ENCODE results near the gene LNPK. TPM values are rescaled to one million over a fixed set of nuclear protein-coding genes. Genes with fewer than 3 reads are reported as not detected.
"Not testable (repeated sequence)": the region's sequence is repeated elsewhere in the genome, so short reads cannot be mapped to it uniquely, and the experiment has no call there.

The LNPK gene
- total and polyA plus RNA-seq, 2 experiments from 2014 or later = 5.4 to 8.1 TPM

DNA sequence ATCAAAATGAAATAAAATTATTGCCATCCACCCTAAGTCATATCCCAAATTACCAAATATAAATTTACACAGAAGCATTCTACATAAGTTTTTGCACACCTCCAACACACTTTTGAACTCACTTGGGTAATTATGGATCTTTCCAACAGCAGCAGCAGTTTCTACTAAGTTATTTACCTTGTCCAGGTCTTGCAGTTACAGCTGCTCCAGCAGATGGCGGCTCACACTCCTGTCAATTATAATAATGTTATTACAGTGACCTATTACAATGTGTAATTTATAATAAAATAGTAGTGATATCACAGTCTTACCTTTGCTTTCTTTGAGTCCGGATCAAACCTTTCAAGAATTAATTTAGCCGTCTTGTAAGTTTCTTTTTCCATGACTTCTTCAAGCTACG lies 37.9 kb downstream of the LNPK start:
- H3K79me2 ChIP-seq (replicated peaks; ENCODE audit: insufficient read depth) = no peaks in the 10 kb centered on the region
- no peaks in the 10 kb centered on the region for H3K9me2 ChIP-seq (ENCODE audit: insufficient read depth)
- no peaks in the 10 kb centered on the region for H3K36me3 ChIP-seq (ENCODE audit: insufficient read depth)
- H3K9me3 Mint-ChIP-seq = peaks cover 10% of the 10 kb centered on the region; the same call in 2 of the 3 replicates
- H3K27me3 Mint-ChIP-seq (ENCODE audit: insufficient read depth, low read depth, poor library complexity) = peaks cover 2% of the 10 kb centered on the region
- no peak overlapping the region for H2AFZ ChIP-seq
- H3F3A ChIP-seq (replicated peaks; ENCODE audit: low read depth) = no peaks in the 10 kb centered on the region
- TF ChIP-seq, protein P1, sequence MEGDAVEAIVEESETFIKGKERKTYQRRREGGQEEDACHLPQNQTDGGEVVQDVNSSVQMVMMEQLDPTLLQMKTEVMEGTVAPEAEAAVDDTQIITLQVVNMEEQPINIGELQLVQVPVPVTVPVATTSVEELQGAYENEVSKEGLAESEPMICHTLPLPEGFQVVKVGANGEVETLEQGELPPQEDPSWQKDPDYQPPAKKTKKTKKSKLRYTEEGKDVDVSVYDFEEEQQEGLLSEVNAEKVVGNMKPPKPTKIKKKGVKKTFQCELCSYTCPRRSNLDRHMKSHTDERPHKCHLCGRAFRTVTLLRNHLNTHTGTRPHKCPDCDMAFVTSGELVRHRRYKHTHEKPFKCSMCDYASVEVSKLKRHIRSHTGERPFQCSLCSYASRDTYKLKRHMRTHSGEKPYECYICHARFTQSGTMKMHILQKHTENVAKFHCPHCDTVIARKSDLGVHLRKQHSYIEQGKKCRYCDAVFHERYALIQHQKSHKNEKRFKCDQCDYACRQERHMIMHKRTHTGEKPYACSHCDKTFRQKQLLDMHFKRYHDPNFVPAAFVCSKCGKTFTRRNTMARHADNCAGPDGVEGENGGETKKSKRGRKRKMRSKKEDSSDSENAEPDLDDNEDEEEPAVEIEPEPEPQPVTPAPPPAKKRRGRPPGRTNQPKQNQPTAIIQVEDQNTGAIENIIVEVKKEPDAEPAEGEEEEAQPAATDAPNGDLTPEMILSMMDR (conservative IDR thresholded peaks at IDR 0.05; ENCODE audit: low read depth in 2 of 2) = peak; percentile 44 to 47
- TF ChIP-seq JUNB (IDR thresholded peaks at IDR 0.05; ENCODE audit: unreplicated experiment) = no peak
- TF ChIP-seq, protein P2, sequence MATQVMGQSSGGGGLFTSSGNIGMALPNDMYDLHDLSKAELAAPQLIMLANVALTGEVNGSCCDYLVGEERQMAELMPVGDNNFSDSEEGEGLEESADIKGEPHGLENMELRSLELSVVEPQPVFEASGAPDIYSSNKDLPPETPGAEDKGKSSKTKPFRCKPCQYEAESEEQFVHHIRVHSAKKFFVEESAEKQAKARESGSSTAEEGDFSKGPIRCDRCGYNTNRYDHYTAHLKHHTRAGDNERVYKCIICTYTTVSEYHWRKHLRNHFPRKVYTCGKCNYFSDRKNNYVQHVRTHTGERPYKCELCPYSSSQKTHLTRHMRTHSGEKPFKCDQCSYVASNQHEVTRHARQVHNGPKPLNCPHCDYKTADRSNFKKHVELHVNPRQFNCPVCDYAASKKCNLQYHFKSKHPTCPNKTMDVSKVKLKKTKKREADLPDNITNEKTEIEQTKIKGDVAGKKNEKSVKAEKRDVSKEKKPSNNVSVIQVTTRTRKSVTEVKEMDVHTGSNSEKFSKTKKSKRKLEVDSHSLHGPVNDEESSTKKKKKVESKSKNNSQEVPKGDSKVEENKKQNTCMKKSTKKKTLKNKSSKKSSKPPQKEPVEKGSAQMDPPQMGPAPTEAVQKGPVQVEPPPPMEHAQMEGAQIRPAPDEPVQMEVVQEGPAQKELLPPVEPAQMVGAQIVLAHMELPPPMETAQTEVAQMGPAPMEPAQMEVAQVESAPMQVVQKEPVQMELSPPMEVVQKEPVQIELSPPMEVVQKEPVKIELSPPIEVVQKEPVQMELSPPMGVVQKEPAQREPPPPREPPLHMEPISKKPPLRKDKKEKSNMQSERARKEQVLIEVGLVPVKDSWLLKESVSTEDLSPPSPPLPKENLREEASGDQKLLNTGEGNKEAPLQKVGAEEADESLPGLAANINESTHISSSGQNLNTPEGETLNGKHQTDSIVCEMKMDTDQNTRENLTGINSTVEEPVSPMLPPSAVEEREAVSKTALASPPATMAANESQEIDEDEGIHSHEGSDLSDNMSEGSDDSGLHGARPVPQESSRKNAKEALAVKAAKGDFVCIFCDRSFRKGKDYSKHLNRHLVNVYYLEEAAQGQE (IDR thresholded peaks at IDR 0.05; ENCODE audit: unreplicated experiment) = no peak
- H3K4me3 Mint-ChIP-seq = no peak overlapping the region
- H3K36me3 Mint-ChIP-seq (ENCODE audit: low read depth) = peaks cover 24% of the 10 kb centered on the region; the same call in 2 of the 3 replicates
- no peak overlapping the region for H3K4me2 ChIP-seq
- H3K27me3 ChIP-seq (ENCODE audit: insufficient read depth) = no peaks in the 10 kb centered on the region
- 0 out of 2 replicates have a peak, but pooled peaks cover 3% of the 10 kb centered on the region for H4K20me1 ChIP-seq (replicated peaks; ENCODE audit: insufficient read depth)
- no peak for DNase-seq (ENCODE audit: low spot score)
- H3K4me1 ChIP-seq (ENCODE audit: insufficient read depth) = no peaks in the 10 kb centered on the region
- H3K27ac ChIP-seq (ENCODE audit: low read depth) = no peak overlapping the region
- H3K27ac Mint-ChIP-seq = no peak overlapping the region
- no peaks in the 10 kb centered on the region for H3K4me1 Mint-ChIP-seq
- no peak for ATAC-seq
- H3K4me3 ChIP-seq = no peak overlapping the region

DNA sequence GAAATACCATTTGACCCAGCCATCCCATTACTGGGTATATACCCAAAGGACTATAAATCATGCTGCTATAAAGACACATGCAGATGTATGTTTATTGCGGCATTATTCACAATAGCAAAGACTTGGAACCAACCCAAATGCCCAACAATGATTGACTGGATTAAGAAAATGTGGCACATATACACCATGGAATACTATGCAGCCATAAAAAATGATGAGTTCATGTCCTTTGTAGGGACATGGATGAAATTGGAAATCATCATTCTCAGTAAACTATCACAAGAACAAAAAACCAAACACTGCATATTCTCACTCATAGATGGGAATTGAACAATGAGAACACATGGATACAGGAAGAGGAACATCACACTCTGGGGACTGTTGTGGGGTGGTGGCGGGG lies 38.9 kb downstream of the LNPK start:
- not testable (repeated sequence) for H3K4me3 ChIP-seq; H3K27me3 Mint-ChIP-seq (ENCODE audit: insufficient read depth, low read depth, poor library complexity); H2AFZ ChIP-seq; DNase-seq (ENCODE audit: low spot score); H3K4me1 ChIP-seq (ENCODE audit: insufficient read depth); H3F3A ChIP-seq (replicated peaks; ENCODE audit: low read depth); H3K27ac Mint-ChIP-seq; H3K36me3 ChIP-seq (ENCODE audit: insufficient read depth); H3K4me3 Mint-ChIP-seq; H3K9me2 ChIP-seq (ENCODE audit: insufficient read depth); H3K4me2 ChIP-seq; H3K79me2 ChIP-seq (replicated peaks; ENCODE audit: insufficient read depth); H3K4me1 Mint-ChIP-seq; ATAC-seq; H4K20me1 ChIP-seq (replicated peaks; ENCODE audit: insufficient read depth); H3K27ac ChIP-seq (ENCODE audit: low read depth); H3K27me3 ChIP-seq (ENCODE audit: insufficient read depth)
- Mint-ChIP-seq H3K9me3 (peaks cover 12% of the 10 kb centered on the region; the same call in 2 of the 3 replicates), H3K36me3 (ENCODE audit: low read depth) (peaks cover 34% of the 10 kb centered on the region; the same call in 2 of the 3 replicates)

DNA sequence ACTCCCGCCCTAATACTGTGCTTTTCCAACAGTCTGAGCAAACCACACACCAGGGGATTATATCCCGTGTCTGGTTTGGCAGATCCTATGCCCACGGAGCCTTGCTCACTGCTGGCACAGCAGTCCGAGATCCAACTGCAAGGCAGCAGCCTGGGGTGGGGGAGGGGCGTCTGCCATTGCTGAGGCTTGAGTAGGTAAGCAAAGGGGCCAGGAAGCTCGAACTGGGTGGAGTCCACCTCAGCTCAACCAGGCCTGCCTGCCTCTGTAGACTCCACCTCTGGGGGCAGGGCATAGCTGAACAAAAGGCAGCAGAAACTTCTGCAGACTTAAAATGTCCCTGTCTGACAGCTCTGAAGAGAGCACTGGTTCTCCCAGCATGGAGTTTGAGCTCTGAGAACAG lies 44.2 kb downstream of the LNPK start:
- DNase-seq (ENCODE audit: low spot score) (peak; percentile 21), ATAC-seq (no peak)
- no peak overlapping the region for H3K4me3 Mint-ChIP-seq
- H3K9me2 ChIP-seq (ENCODE audit: insufficient read depth) = no peaks in the 10 kb centered on the region
- no peak overlapping the region for H3K27ac Mint-ChIP-seq
- no peaks in the 10 kb centered on the region for H4K20me1 ChIP-seq (replicated peaks; ENCODE audit: insufficient read depth)
- no peak overlapping the region for H3K27ac ChIP-seq (ENCODE audit: low read depth)
- no peaks in the 10 kb centered on the region for H3K4me1 ChIP-seq (ENCODE audit: insufficient read depth)
- no peaks in the 10 kb centered on the region for H3K27me3 Mint-ChIP-seq (ENCODE audit: insufficient read depth, low read depth, poor library complexity)
- H3K4me3 ChIP-seq = no peak overlapping the region
- H3K4me1 Mint-ChIP-seq = no peaks in the 10 kb centered on the region
- no peaks in the 10 kb centered on the region for H3K79me2 ChIP-seq (replicated peaks; ENCODE audit: insufficient read depth)
- H3F3A ChIP-seq (replicated peaks; ENCODE audit: low read depth) = no peaks in the 10 kb centered on the region
- no peaks in the 10 kb centered on the region for H3K27me3 ChIP-seq (ENCODE audit: insufficient read depth)
- no peak overlapping the region for H2AFZ ChIP-seq
- H3K36me3 ChIP-seq (ENCODE audit: insufficient read depth) = no peaks in the 10 kb centered on the region
- H3K36me3 Mint-ChIP-seq (ENCODE audit: low read depth) = peaks cover 42% of the 10 kb centered on the region
- H3K9me3 Mint-ChIP-seq = peaks cover 12% of the 10 kb centered on the region; the same call in 2 of the 3 replicates
- H3K4me2 ChIP-seq = no peak overlapping the region
- TF ChIP-seq CREB1 (CRISPR knock-in tag; IDR thresholded peaks at IDR 0.05; ENCODE audit: low read depth) (no peak), STAT1 (IDR thresholded peaks at IDR 0.05; ENCODE audit: unreplicated experiment) (no peak), EZH2 (IDR thresholded peaks at IDR 0.05; ENCODE audit: low read depth, unreplicated experiment) (no peak), ZNF114 (CRISPR knock-in tag; IDR thresholded peaks at IDR 0.05) (no peak), NANOG (IDR thresholded peaks at IDR 0.05; ENCODE audit: borderline replicate concordance) (no peak), POLR2AphosphoS5 (IDR thresholded peaks at IDR 0.05; ENCODE audit: low read depth) (no peak)
- TF ChIP-seq, protein P1 (conservative IDR thresholded peaks at IDR 0.05; ENCODE audit: low read depth in 2 of 2) = no peak
- TF ChIP-seq, protein P3, sequence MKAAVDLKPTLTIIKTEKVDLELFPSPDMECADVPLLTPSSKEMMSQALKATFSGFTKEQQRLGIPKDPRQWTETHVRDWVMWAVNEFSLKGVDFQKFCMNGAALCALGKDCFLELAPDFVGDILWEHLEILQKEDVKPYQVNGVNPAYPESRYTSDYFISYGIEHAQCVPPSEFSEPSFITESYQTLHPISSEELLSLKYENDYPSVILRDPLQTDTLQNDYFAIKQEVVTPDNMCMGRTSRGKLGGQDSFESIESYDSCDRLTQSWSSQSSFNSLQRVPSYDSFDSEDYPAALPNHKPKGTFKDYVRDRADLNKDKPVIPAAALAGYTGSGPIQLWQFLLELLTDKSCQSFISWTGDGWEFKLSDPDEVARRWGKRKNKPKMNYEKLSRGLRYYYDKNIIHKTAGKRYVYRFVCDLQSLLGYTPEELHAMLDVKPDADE (IDR thresholded peaks at IDR 0.05) = no peak
